SKM-1 treated with dmso at 0.1 percent for 144 hours (cell line): Measurements from ENCODE around the gene ITGA5.

Source experiments
- DNase-seq: peaks from one replicate; lab custom pipeline; 2025; ENCODE audit not compliant: unreplicated experiment; lab: John Stamatoyannopoulos, UW

Gene ITGA5

GRCh38 chr12:54390176-54390667, 28.8 kb downstream of the ITGA5 start:
- no peak for DNase-seq

GRCh38 chr12:54389607-54390175, 29.4 kb downstream of the ITGA5 start:
- DNase-seq, result no peak

GRCh38 chr12:54389134-54389508, 29.9 kb downstream of the ITGA5 start:
- no peak for DNase-seq

- DNase-seq, result no peak
Measured at GRCh38 chr12:54388237-54389133, 30.6 kb downstream of the ITGA5 start.

GRCh38 chr12:54387114-54387467, 32.0 kb downstream of the ITGA5 start:
- DNase-seq, result no peak

GRCh38 chr12:54386403-54387113, 32.5 kb downstream of the ITGA5 start:
- no peak for DNase-seq

- DNase-seq, result no peak
Measured at GRCh38 chr12:54385251-54385914, 33.7 kb downstream of the ITGA5 start.

GRCh38 chr12:54384591-54385041, 34.5 kb downstream of the ITGA5 start, which contains the start of gene ZNF385A:
TSS of gene ZNF385A (minus strand) at chr12:54384733. CDS start at chr12:54384514, 219 bp downstream.
- DNase-seq, result peak; percentile 80

- DNase-seq, result peak; percentile 61
Measured at GRCh38 chr12:54383041-54383609, 35.9 kb downstream of the ITGA5 start.

GRCh38 chr12:54381136-54381535, 37.9 kb downstream of the ITGA5 start:
- no peak for DNase-seq

GRCh38 chr12:54379398-54380201, 39.5 kb downstream of the ITGA5 start:
- peak; percentile 44 for DNase-seq

- no peak for DNase-seq
Measured at GRCh38 chr12:54378796-54379397, 40.2 kb downstream of the ITGA5 start.

- DNase-seq, result no peak
Measured at GRCh38 chr12:54377797-54378515, 41.1 kb downstream of the ITGA5 start.

- DNase-seq, result no peak
Measured at GRCh38 chr12:54377007-54377406, 42.1 kb downstream of the ITGA5 start.

- DNase-seq, result no peak
Measured at GRCh38 chr12:54376596-54376995, 42.5 kb downstream of the ITGA5 start.

- DNase-seq, result no peak
Measured at GRCh38 chr12:54375259-54375579, 43.8 kb downstream of the ITGA5 start.

GRCh38 chr12:54374562-54375258, 44.4 kb downstream of the ITGA5 start:
- DNase-seq, result no peak
